ENCODE measurements around the gene ZBTB42.

DNA sequence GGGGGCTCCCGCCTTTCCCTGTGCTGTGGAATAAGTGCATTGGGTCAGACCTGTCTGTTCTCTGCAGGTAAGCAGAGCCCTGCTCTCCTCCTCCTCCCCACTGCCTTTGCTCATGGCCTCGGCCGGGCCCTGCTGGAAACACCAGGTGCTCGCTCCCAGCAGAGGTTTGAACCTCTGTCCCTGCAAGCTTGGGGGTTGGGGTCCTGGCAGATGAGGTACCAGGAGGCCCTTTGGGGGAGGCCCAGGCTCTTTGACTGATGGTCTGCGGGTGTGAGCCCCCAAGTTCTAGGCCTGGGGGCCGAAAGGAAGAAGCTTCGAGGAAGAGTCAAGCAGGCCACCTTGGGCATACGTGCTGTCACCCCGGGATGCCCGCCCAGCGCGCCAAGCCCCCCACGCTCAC lies 42.1 kb downstream of the ZBTB42 start:
- TF ChIP-seq POLR2AphosphoS5 (IDR thresholded peaks at IDR 0.05; ENCODE audit: borderline replicate concordance, low read depth, low read length): no peak
- TF ChIP-seq EZH2 (IDR thresholded peaks at IDR 0.05): no peak
- TF ChIP-seq FOXP2 (optimal IDR thresholded peaks at IDR 0.05; ENCODE audit: control extremely low read depth, extremely low read length, insufficient read depth): no peak

All from SK-N-MC (cell line).